Stomach smooth muscle (tissue), 2 donors: Measurements from ENCODE around the gene TBC1D16.

Source experiments
- H3K27ac ChIP-seq: one replicate; pipeline ENCODE4 v1.7.0; 2013; ENCODE audit warnings: mild to moderate bottlenecking, low read length, inconsistent platforms
- H3K27me3 ChIP-seq, 2 donors: one replicate each; pipeline ENCODE4 v1.7.0; 2013; ENCODE audit warnings: low read length in 2 of 2; ENCODE audit not compliant: insufficient read depth in 2 of 2, control insufficient read depth in 1 of 2
- H3K36me3 ChIP-seq, 2 donors: one replicate each; pipeline ENCODE4 v1.7.0; 2013; ENCODE audit warnings: low read length in 2 of 2; ENCODE audit not compliant: control insufficient read depth in 2 of 2, insufficient read depth in 2 of 2
- H3K4me1 ChIP-seq: one replicate; pipeline ENCODE4 v1.7.0; 2013; ENCODE audit warnings: low read length; ENCODE audit not compliant: control insufficient read depth, insufficient read depth
- H3K4me3 ChIP-seq, 2 donors: one replicate each; pipeline ENCODE4 v1.7.0; 2013; ENCODE audit warnings: low read length in 2 of 2
- H3K9ac ChIP-seq, 2 donors: one replicate each; pipeline ENCODE4 v1.7.0; 2013; ENCODE audit warnings: low read length in 2 of 2, mild to moderate bottlenecking in 1 of 2
- H3K9me3 ChIP-seq, 2 donors: one replicate each; pipeline ENCODE4 v1.7.0; 2013; ENCODE audit warnings: low read length in 2 of 2; ENCODE audit not compliant: control insufficient read depth in 2 of 2
- donor health status: healthy.
- donor health status: Pancreatic carcinoma.

Gene TBC1D16

GRCh38 chr17:79934653-79934970 lies 101.1 kb downstream of the TBC1D16 start:
- H3K9me3 ChIP-seq: no peaks in the 10 kb centered on the region
- H3K36me3 ChIP-seq: peaks cover 3 to 4% of the 10 kb centered on the region in 2 donors
- peaks cover 14 to 20% of the 10 kb centered on the region in 2 donors for H3K27me3 ChIP-seq
- no peak overlapping the region for H3K9ac ChIP-seq
- H3K27ac ChIP-seq: no peak overlapping the region
- H3K4me3 ChIP-seq: no peak overlapping the region
- H3K4me1 ChIP-seq: peaks cover 14% of the 10 kb centered on the region

GRCh38 chr17:79933863-79934652 lies 101.6 kb downstream of the TBC1D16 start:
- no peak overlapping the region for H3K27ac ChIP-seq
- H3K4me3 ChIP-seq: no peak overlapping the region
- no peaks in the 10 kb centered on the region for H3K36me3 ChIP-seq
- H3K27me3 ChIP-seq: peaks cover 19 to 26% of the 10 kb centered on the region in 2 donors
- H3K4me1 ChIP-seq: peaks cover 14% of the 10 kb centered on the region
- H3K9me3 ChIP-seq: no peaks in the 10 kb centered on the region
- no peak overlapping the region for H3K9ac ChIP-seq

GRCh38 chr17:79932451-79933306 lies 103.0 kb downstream of the TBC1D16 start:
- H3K4me3 ChIP-seq: no peak overlapping the region
- H3K9me3 ChIP-seq: no peaks in the 10 kb centered on the region
- H3K4me1 ChIP-seq: peaks cover 12% of the 10 kb centered on the region
- no peak overlapping the region for H3K27ac ChIP-seq
- peaks cover 26 to 40% of the 10 kb centered on the region in 2 donors for H3K27me3 ChIP-seq
- no peaks in the 10 kb centered on the region for H3K36me3 ChIP-seq
- no peak overlapping the region for H3K9ac ChIP-seq

- no peaks in the 10 kb centered on the region for H3K36me3 ChIP-seq
- H3K27me3 ChIP-seq: peaks cover 29 to 46% of the 10 kb centered on the region in 2 donors
- H3K9ac ChIP-seq: no peak overlapping the region
- H3K9me3 ChIP-seq: no peaks in the 10 kb centered on the region
- H3K27ac ChIP-seq: no peak overlapping the region
- H3K4me1 ChIP-seq: peaks cover 8% of the 10 kb centered on the region
- no peak overlapping the region for H3K4me3 ChIP-seq
Observed at GRCh38 chr17:79931817-79932309, 103.8 kb downstream of the TBC1D16 start.

- Histone ChIP-seq H3K9me3 (no peaks in the 10 kb centered on the region), H3K27ac (no peak overlapping the region), H3K27me3 (peaks cover 35 to 46% of the 10 kb centered on the region in 2 donors), H3K4me1 (peaks cover 2% of the 10 kb centered on the region), H3K4me3 (no peak overlapping the region), H3K36me3 (no peaks in the 10 kb centered on the region), H3K9ac (no peak overlapping the region)
Observed at GRCh38 chr17:79930877-79931816, 104.5 kb downstream of the TBC1D16 start.

- Histone ChIP-seq H3K4me1 (peaks cover 3% of the 10 kb centered on the region), H3K9me3 (no peaks in the 10 kb centered on the region), H3K9ac (no peak overlapping the region), H3K36me3 (no peaks in the 10 kb centered on the region), H3K4me3 (peak overlapping the region in 1 of 2 donors; percentile 49), H3K27ac (no peak overlapping the region), H3K27me3 (peaks cover 35 to 46% of the 10 kb centered on the region in 2 donors)
Observed at GRCh38 chr17:79930062-79930876, 105.4 kb downstream of the TBC1D16 start.

- H3K9ac ChIP-seq: no peak overlapping the region
- no peak overlapping the region for H3K27ac ChIP-seq
- no peaks in the 10 kb centered on the region for H3K9me3 ChIP-seq
- no peaks in the 10 kb centered on the region for H3K36me3 ChIP-seq
- no peak overlapping the region for H3K4me3 ChIP-seq
- H3K27me3 ChIP-seq: peaks cover 35 to 46% of the 10 kb centered on the region in 2 donors
- H3K4me1 ChIP-seq: peaks cover 7% of the 10 kb centered on the region
Observed at GRCh38 chr17:79929257-79930061, 106.2 kb downstream of the TBC1D16 start.

GRCh38 chr17:79928502-79929256 lies 107.0 kb downstream of the TBC1D16 start:
- Histone ChIP-seq H3K4me3 (no peak overlapping the region), H3K27me3 (peaks cover 38 to 46% of the 10 kb centered on the region in 2 donors), H3K36me3 (no peaks in the 10 kb centered on the region), H3K9ac (no peak overlapping the region), H3K9me3 (no peaks in the 10 kb centered on the region), H3K27ac (no peak overlapping the region), H3K4me1 (peaks cover 7% of the 10 kb centered on the region)
